HEK293 (cell line): ENCODE data around the gene PIK3CD.

ENCODE experiments used
- CTCF ChIA-PET: fragments of 350-600 bp; formaldehyde crosslinking; extraction: SDS; loops from one replicate; lab custom pipeline; 2021; ENCODE audit warnings: antibody characterized with exemption; lab: Yijun Ruan, JAX
- POLR2A ChIA-PET: fragments of 300-600 bp; formaldehyde crosslinking; extraction: SDS; loops from one replicate; lab custom pipeline; 2020; ENCODE audit warnings: antibody characterized with exemption, inconsistent platforms; lab: Yijun Ruan, JAX
- H3K27ac ChIP-seq: fragments of 200-500 bp; sonication (Bioruptor generic); 2 replicates; pipeline ENCODE4 v1.5.1; 2014; ENCODE audit warnings: low read depth, low read length, control low read depth, inconsistent platforms; ENCODE audit errors: extremely low read depth
- H3K36me3 ChIP-seq, 2 experiments: fragments of 200-500 bp in 1 of 2; sonication (Bioruptor generic) in 1 of 2; 1 replicate in 1 of 2; 2 replicates in 1 of 2; pipeline ENCODE4 v1.5.1; 2014 to 2017; ENCODE audit warnings: inconsistent platforms in 2 of 2, low read length in 2 of 2; ENCODE audit not compliant: control insufficient read depth in 2 of 2, insufficient read depth in 1 of 2
- H3K4me1 ChIP-seq: fragments of 200-500 bp; sonication (Bioruptor generic); 2 replicates; pipeline ENCODE4 v1.5.1; 2014; ENCODE audit warnings: mild to moderate bottlenecking, low read length, inconsistent platforms; ENCODE audit not compliant: control insufficient read depth, insufficient read depth
- H3K4me3 ChIP-seq: 2 replicates; pipeline ENCODE4 v1.5.1; 2011; ENCODE audit warnings: low read depth, mild to moderate bottlenecking, control low read depth, low read length, moderate library complexity
- H3K9me3 ChIP-seq: fragments of 200-500 bp; sonication (Bioruptor generic); 2 replicates; pipeline ENCODE4 v1.5.1; 2014; ENCODE audit warnings: low read depth, low read length, inconsistent platforms; ENCODE audit not compliant: control insufficient read depth, insufficient read depth
- GLIS1 ChIP-seq: fragments of 450-650 bp; formaldehyde crosslinking; IDR thresholded peaks from 2 replicates; pipeline ENCODE4 v1.5.1; 2016; ENCODE audit warnings: missing biosample characterization, missing genetic modification characterization
- GLIS2 ChIP-seq: fragments of 450-650 bp; formaldehyde crosslinking; IDR thresholded peaks from 2 replicates; pipeline ENCODE4 v1.5.1; 2016; ENCODE audit warnings: missing biosample characterization, missing genetic modification characterization
- KLF16 ChIP-seq: fragments of 450-650 bp; formaldehyde crosslinking; IDR thresholded peaks from 2 replicates; pipeline ENCODE4 v1.5.1; 2017; ENCODE audit warnings: missing biosample characterization, missing genetic modification characterization
- MZF1 ChIP-seq: fragments of 450-650 bp; formaldehyde crosslinking; IDR thresholded peaks from 2 replicates; pipeline ENCODE4 v1.5.1; 2017; ENCODE audit warnings: missing biosample characterization, missing genetic modification characterization, borderline replicate concordance
- SETDB1 ChIP-seq: IDR thresholded peaks from one replicate; pipeline ENCODE4 v1.6.1; 2017; ENCODE audit warnings: mild to moderate bottlenecking, low read length, moderate library complexity, mixed read lengths; ENCODE audit not compliant: insufficient read length
- TRIM28 ChIP-seq: IDR thresholded peaks from 2 replicates; pipeline ENCODE4 v1.6.1; 2011; ENCODE audit warnings: low read length, control low read depth, borderline replicate concordance
- ZIC2 ChIP-seq: fragments of 450-650 bp; formaldehyde crosslinking; IDR thresholded peaks from 2 replicates; pipeline ENCODE4 v1.5.1; 2016; ENCODE audit warnings: missing biosample characterization, missing genetic modification characterization
- ZNF10 ChIP-seq: fragments of 450-650 bp; formaldehyde crosslinking; IDR thresholded peaks from 2 replicates; pipeline ENCODE4 v1.5.1; 2017; ENCODE audit warnings: missing biosample characterization, missing genetic modification characterization
- ZNF16 ChIP-seq: fragments of 450-650 bp; formaldehyde crosslinking; IDR thresholded peaks from 2 replicates; pipeline ENCODE4 v1.5.1; 2016; ENCODE audit warnings: low read depth, missing biosample characterization, missing genetic modification characterization
- ZNF2 ChIP-seq: fragments of 450-650 bp; formaldehyde crosslinking; IDR thresholded peaks from 2 replicates; pipeline ENCODE4 v1.5.1; 2016; ENCODE audit warnings: missing biosample characterization, missing genetic modification characterization
- ZNF366 ChIP-seq: fragments of 450-650 bp; formaldehyde crosslinking; conservative IDR thresholded peaks from 2 replicates; pipeline ENCODE4 v1.5.1; 2016; ENCODE audit warnings: missing biosample characterization, missing genetic modification characterization
- ZNF514 ChIP-seq: fragments of 450-650 bp; formaldehyde crosslinking; IDR thresholded peaks from 2 replicates; pipeline ENCODE4 v1.5.1; 2016; ENCODE audit warnings: missing biosample characterization, missing genetic modification characterization
- ZNF521 ChIP-seq: fragments of 450-650 bp; formaldehyde crosslinking; IDR thresholded peaks from 2 replicates; pipeline ENCODE4 v1.5.1; 2017; ENCODE audit warnings: missing biosample characterization, mild to moderate bottlenecking, missing genetic modification characterization
- ZNF600 ChIP-seq: fragments of 450-650 bp; formaldehyde crosslinking; IDR thresholded peaks from 2 replicates; pipeline ENCODE4 v1.5.1; 2016; ENCODE audit warnings: missing biosample characterization, missing genetic modification characterization
- TF ChIP-seq, protein P1 (sequence below): fragments of 450-650 bp; formaldehyde crosslinking; IDR thresholded peaks from 2 replicates; pipeline ENCODE4 v1.5.1; 2016; ENCODE audit warnings: missing biosample characterization, missing genetic modification characterization
- TF ChIP-seq, protein P2 (sequence below): fragments of 450-650 bp; formaldehyde crosslinking; IDR thresholded peaks from 2 replicates; pipeline ENCODE4 v1.5.1; 2016; ENCODE audit warnings: missing biosample characterization, missing genetic modification characterization

PIK3CD gene

DNA sequence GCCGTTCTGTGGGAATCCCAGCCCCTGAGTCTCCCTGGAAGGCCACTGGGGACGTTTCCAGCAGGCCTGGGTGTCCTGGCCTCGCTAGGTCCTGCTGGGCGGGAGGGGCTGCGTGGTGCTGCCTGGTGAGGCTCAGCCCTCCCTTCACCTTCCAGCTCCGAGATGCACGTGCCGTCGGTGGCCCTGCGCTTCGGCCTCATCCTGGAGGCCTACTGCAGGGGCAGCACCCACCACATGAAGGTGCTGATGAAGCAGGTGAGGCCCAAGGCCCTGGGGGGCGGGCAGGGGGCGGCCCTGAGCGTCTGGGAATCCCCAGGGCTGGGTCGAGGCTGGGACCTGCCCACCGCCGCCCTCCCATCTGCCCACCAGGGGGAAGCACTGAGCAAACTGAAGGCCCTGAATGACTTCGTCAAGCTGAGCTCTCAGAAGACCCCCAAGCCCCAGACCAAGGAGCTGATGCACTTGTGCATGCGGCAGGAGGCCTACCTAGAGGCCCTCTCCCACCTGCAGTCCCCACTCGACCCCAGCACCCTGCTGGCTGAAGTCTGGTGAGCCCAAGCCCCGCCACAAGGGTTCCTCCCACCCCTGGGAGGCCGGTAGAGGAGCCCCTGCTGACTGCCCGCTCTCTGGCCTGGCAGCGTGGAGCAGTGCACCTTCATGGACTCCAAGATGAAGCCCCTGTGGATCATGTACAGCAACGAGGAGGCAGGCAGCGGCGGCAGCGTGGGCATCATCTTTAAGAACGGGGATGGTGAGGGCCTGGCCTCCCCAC lies 70.3 kb downstream of the PIK3CD start:
- Histone ChIP-seq H3K27ac (no peak overlapping the region), H3K4me3 (no peak overlapping the region), H3K36me3 (peaks cover 0 to 40% of the 10 kb centered on the region in 2 experiments; a peak in 1 of 3 replicates), H3K4me1 (no peaks in the 10 kb centered on the region), H3K9me3 (no peaks in the 10 kb centered on the region)
- ChIA-PET POLR2A (no interaction called here), CTCF (interaction anchor here (0.5 to 3.5 kb wide), 34 partner anchors 8 to 1179 kb away, joined by 3 to 22 read pairs (median 3); no protein-coding TSS in a partner anchor)
- TF ChIP-seq GLIS1 (tag by site-specific recombination) (peak; percentile 7; the same call in 1 of the 2 replicates), KLF16 (tag by site-specific recombination) (0 out of 2 replicates have a peak, but pooled peaks have one; percentile 33), ZNF16 (tag by site-specific recombination) (no peak), ZNF10 (peak; percentile 80), ZNF600 (tag by site-specific recombination) (peak; percentile 68), ZIC2 (tag by site-specific recombination) (0 out of 2 replicates have a peak, but pooled peaks have one; percentile 10), ZNF521 (tag by site-specific recombination) (no peak), GLIS2 (peak; percentile 59)
- TF ChIP-seq, protein P1, sequence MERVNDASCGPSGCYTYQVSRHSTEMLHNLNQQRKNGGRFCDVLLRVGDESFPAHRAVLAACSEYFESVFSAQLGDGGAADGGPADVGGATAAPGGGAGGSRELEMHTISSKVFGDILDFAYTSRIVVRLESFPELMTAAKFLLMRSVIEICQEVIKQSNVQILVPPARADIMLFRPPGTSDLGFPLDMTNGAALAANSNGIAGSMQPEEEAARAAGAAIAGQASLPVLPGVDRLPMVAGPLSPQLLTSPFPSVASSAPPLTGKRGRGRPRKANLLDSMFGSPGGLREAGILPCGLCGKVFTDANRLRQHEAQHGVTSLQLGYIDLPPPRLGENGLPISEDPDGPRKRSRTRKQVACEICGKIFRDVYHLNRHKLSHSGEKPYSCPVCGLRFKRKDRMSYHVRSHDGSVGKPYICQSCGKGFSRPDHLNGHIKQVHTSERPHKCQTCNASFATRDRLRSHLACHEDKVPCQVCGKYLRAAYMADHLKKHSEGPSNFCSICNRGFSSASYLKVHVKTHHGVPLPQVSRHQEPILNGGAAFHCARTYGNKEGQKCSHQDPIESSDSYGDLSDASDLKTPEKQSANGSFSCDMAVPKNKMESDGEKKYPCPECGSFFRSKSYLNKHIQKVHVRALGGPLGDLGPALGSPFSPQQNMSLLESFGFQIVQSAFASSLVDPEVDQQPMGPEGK (tag by site-specific recombination), result 0 out of 2 replicates have a peak, but pooled peaks have one; percentile 24
- TF ChIP-seq, protein P2, sequence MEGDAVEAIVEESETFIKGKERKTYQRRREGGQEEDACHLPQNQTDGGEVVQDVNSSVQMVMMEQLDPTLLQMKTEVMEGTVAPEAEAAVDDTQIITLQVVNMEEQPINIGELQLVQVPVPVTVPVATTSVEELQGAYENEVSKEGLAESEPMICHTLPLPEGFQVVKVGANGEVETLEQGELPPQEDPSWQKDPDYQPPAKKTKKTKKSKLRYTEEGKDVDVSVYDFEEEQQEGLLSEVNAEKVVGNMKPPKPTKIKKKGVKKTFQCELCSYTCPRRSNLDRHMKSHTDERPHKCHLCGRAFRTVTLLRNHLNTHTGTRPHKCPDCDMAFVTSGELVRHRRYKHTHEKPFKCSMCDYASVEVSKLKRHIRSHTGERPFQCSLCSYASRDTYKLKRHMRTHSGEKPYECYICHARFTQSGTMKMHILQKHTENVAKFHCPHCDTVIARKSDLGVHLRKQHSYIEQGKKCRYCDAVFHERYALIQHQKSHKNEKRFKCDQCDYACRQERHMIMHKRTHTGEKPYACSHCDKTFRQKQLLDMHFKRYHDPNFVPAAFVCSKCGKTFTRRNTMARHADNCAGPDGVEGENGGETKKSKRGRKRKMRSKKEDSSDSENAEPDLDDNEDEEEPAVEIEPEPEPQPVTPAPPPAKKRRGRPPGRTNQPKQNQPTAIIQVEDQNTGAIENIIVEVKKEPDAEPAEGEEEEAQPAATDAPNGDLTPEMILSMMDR (tag by site-specific recombination), result peak; percentile 46; the same call in 1 of the 2 replicates

DNA sequence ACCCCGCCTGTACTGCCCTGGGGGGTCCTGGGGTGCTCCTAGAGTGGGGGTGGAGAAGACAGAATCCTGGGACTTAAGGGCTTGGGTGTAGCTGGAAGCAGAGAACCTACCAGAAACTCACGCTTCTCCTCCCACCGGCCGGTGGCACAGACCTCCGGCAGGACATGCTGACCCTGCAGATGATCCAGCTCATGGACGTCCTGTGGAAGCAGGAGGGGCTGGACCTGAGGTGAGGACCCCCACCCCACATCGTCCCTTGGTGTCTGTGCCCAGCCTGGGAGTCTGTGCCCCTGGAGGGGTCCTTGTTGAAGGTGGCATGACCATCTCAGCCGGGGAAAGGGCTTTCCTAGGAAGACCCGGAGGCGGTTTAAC lies 70.8 kb downstream of the PIK3CD start:
- CTCF ChIA-PET, result interaction anchor here (0.6 to 3.5 kb wide), 20 partner anchors 8 to 147 kb away, joined by 3 to 22 read pairs (median 4); no protein-coding TSS in a partner anchor
- POLR2A ChIA-PET, result no interaction called here
- no peak for TF ChIP-seq ZNF366 (tag by site-specific recombination)
- Histone ChIP-seq H3K9me3 (no peaks in the 10 kb centered on the region), H3K4me1 (no peaks in the 10 kb centered on the region), H3K27ac (no peak overlapping the region), H3K36me3 (peaks cover 0 to 45% of the 10 kb centered on the region in 2 experiments; a peak in 1 of 3 replicates), H3K4me3 (no peak overlapping the region)

DNA sequence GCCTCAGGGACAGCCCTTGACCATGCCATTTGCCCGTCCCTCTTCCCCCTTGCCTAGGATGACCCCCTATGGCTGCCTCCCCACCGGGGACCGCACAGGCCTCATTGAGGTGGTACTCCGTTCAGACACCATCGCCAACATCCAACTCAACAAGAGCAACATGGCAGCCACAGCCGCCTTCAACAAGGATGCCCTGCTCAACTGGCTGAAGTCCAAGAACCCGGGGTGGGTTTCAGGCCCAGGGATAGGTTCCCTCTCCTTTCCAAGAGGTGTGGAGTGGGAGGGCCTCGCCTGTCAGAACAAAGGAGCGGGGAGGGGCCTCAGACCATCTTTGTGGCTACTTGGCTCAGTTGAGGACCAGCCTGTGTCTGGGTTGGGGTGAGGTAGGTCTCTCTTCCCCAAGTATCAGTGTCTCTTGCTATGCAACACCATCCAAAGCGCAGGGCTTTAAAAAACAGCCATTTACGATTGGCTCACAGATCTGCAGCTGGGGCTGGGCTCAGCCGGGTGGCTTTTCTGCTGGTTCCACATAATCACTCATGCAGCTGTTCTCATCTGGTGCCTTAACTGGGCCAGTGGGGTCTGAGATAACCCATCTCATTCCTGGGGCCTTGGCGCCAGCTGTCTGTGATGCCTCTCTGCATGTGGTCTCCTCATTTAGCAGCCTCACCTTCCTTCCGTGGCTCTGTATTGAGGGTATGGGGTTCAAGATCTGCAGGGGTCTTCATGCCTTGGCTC lies 71.7 kb downstream of the PIK3CD start:
- H3K36me3 ChIP-seq, result peaks cover 0 to 52% of the 10 kb centered on the region in 2 experiments; a peak in 2 of 3 replicates
- no peaks in the 10 kb centered on the region for H3K9me3 ChIP-seq
- ChIA-PET POLR2A (no interaction called here), CTCF (interaction anchor here (0.6 to 0.8 kb wide), 2 partner anchors 140 to 503 kb away, joined by 3 to 4 read pairs; no protein-coding TSS in a partner anchor)
- H3K4me1 ChIP-seq, result no peaks in the 10 kb centered on the region
- no peak overlapping the region for H3K27ac ChIP-seq
- no peak overlapping the region for H3K4me3 ChIP-seq
- TF ChIP-seq ZNF2 (tag by site-specific recombination), result no peak
- no peak for TF ChIP-seq ZNF514 (tag by site-specific recombination)
- TF ChIP-seq MZF1, result no peak
- TF ChIP-seq TRIM28, result peak; percentile 91; the same call in 1 of the 2 replicates
- TF ChIP-seq SETDB1, result peak; percentile 62
